Breast epithelium (tissue), 3 donors: ENCODE results near the gene CLMP.

Experiments
- CTCF ChIP-seq, 3 donors: fragments of 450-650 bp; IDR thresholded peaks; one replicate each; pipeline ENCODE4 v1.5.1; 2016 to 2017; ENCODE audit warnings: antibody characterized with exemption in 3 of 3, mild to moderate bottlenecking in 3 of 3, moderate library complexity in 3 of 3
- POLR2A ChIP-seq: fragments of 450-650 bp; IDR thresholded peaks from one replicate; pipeline ENCODE4 v1.6.1; 2016; ENCODE audit warnings: antibody characterized with exemption, mild to moderate bottlenecking, moderate library complexity
- POLR2AphosphoS5 ChIP-seq, 3 donors: sonication (generic); formaldehyde crosslinking; IDR thresholded peaks; one replicate each; pipeline ENCODE4 v1.6.1; 2017; ENCODE audit warnings: antibody characterized with exemption in 3 of 3

- TF ChIP-seq CTCF (IDR thresholded peaks at IDR 0.05) = no peak
- no peak for TF ChIP-seq POLR2A
- TF ChIP-seq POLR2AphosphoS5 (IDR thresholded peaks at IDR 0.05) = no peak
These were observed 2.7 kb upstream of the CLMP start for GRCh38 chr11:123197711-123198110.
